OCI-LY3 (cell line): ENCODE results near the gene APPL2.

Experiments used
- H2AFZ ChIP-seq: fragments of 200-600, 300-600 bp; shearing (Covaris generic); 2 replicates; pipeline ENCODE4 v1.6.0; 2014; ENCODE audit warnings: antibody characterized with exemption, low read depth, low read length
- H3K27ac ChIP-seq: fragments of 200-600, 300-600 bp; sonication (generic); 2 replicates; pipeline ENCODE4 v1.5.1; 2014; ENCODE audit warnings: mild to moderate bottlenecking, low read length, moderate library complexity, mixed read lengths
- H3K27me3 ChIP-seq: fragments of 200-600, 300-600 bp; sonication (generic); 2 replicates; pipeline ENCODE4 v1.6.1; 2014; ENCODE audit warnings: low read depth, low read length, mixed read lengths
- H3K36me3 ChIP-seq: fragments of 200-600, 300-600 bp; sonication (generic); replicated peaks from 2 replicates; pipeline ENCODE3; 2014; ENCODE audit warnings: low read depth, low read length, mixed read lengths
- H3K4me1 ChIP-seq: fragments of 300-600, 200-600 bp; sonication (generic); 2 replicates; pipeline ENCODE4 v1.6.1; 2014; ENCODE audit warnings: low read length, mixed read lengths
- H3K4me2 ChIP-seq: fragments of 200-600, 300-600 bp; sonication (generic); 2 replicates; pipeline ENCODE4 v1.6.1; 2014; ENCODE audit warnings: low read length, mixed read lengths
- H3K4me3 ChIP-seq: fragments of 300-600, 200-600 bp; sonication (generic); 2 replicates; pipeline ENCODE4 v1.5.1; 2014; ENCODE audit warnings: antibody characterized with exemption, mild to moderate bottlenecking, low read length, moderate library complexity
- H3K79me2 ChIP-seq: fragments of 300-600, 200-600 bp; shearing (Covaris generic); 2 replicates; pipeline ENCODE4 v1.6.1; 2014; ENCODE audit warnings: mild to moderate bottlenecking, low read length, mixed read lengths
- H3K9ac ChIP-seq: fragments of 300-600, 200-600 bp; shearing (Covaris generic); 2 replicates; pipeline ENCODE4 v1.6.0; 2014; ENCODE audit warnings: mild to moderate bottlenecking, low read length, moderate library complexity
- H3K9me3 ChIP-seq: fragments of 200-600, 300-600 bp; shearing (Covaris generic); 2 replicates; pipeline ENCODE4 v1.6.1; 2014; ENCODE audit warnings: low read length, mixed read lengths; ENCODE audit not compliant: insufficient read depth
- H4K20me1 ChIP-seq: fragments of 200-600, 300-600 bp; sonication (generic); 2 replicates; pipeline ENCODE4 v1.6.1; 2016; ENCODE audit warnings: low read length, mixed read lengths; ENCODE audit not compliant: insufficient read depth
- CTCF ChIP-seq: fragments of 200-600, 300-600 bp; sonication (generic); IDR thresholded peaks from 2 replicates; pipeline ENCODE4 v1.5.1; 2014; ENCODE audit warnings: antibody characterized with exemption, low read length, low read depth
- EZH2phosphoT487 ChIP-seq: fragments of 200-600 bp; shearing (Covaris generic); IDR thresholded peaks from 2 replicates; pipeline ENCODE4 v1.6.1; 2018; ENCODE audit warnings: antibody characterized with exemption, mixed run types, low read depth

APPL2 gene

GRCh38 chr12:105223352-105223845 lies 12.6 kb downstream of the APPL2 start:
- no peak overlapping the region for H3K9ac ChIP-seq
- H3K4me3 ChIP-seq, result no peak overlapping the region
- TF ChIP-seq EZH2phosphoT487 (no peak), CTCF (no peak)
- no peaks in the 10 kb centered on the region for H4K20me1 ChIP-seq
- no peak overlapping the region for H3K27ac ChIP-seq
- H3K9me3 ChIP-seq, result no peaks in the 10 kb centered on the region
- H3K27me3 ChIP-seq, result no peaks in the 10 kb centered on the region
- H2AFZ ChIP-seq, result no peak overlapping the region
- H3K4me1 ChIP-seq, result no peaks in the 10 kb centered on the region
- no peaks in the 10 kb centered on the region for H3K79me2 ChIP-seq
- H3K4me2 ChIP-seq, result no peak overlapping the region
- no peaks in the 10 kb centered on the region for H3K36me3 ChIP-seq

- no peaks in the 10 kb centered on the region for H3K9me3 ChIP-seq
- no peak overlapping the region for H3K9ac ChIP-seq
- no peaks in the 10 kb centered on the region for H3K79me2 ChIP-seq
- no peak overlapping the region for H3K27ac ChIP-seq
- H3K36me3 ChIP-seq, result no peaks in the 10 kb centered on the region
- no peak overlapping the region for H3K4me2 ChIP-seq
- H3K27me3 ChIP-seq, result no peaks in the 10 kb centered on the region
- H3K4me1 ChIP-seq, result no peaks in the 10 kb centered on the region
- H4K20me1 ChIP-seq, result no peaks in the 10 kb centered on the region
- no peak for TF ChIP-seq EZH2phosphoT487
- TF ChIP-seq CTCF, result no peak
- no peak overlapping the region for H2AFZ ChIP-seq
- H3K4me3 ChIP-seq, result no peak overlapping the region
These were observed 13.1 kb downstream of the APPL2 start for GRCh38 chr12:105222726-105223351.

GRCh38 chr12:105222284-105222655 lies 13.7 kb downstream of the APPL2 start:
- no peak overlapping the region for H3K4me2 ChIP-seq
- H3K27ac ChIP-seq, result no peak overlapping the region
- H4K20me1 ChIP-seq, result no peaks in the 10 kb centered on the region
- H3K4me1 ChIP-seq, result no peaks in the 10 kb centered on the region
- H2AFZ ChIP-seq, result no peak overlapping the region
- H3K36me3 ChIP-seq, result no peaks in the 10 kb centered on the region
- no peak overlapping the region for H3K4me3 ChIP-seq
- no peak overlapping the region for H3K9ac ChIP-seq
- no peaks in the 10 kb centered on the region for H3K79me2 ChIP-seq
- no peaks in the 10 kb centered on the region for H3K27me3 ChIP-seq
- TF ChIP-seq EZH2phosphoT487, result no peak
- H3K9me3 ChIP-seq, result no peaks in the 10 kb centered on the region

GRCh38 chr12:105221583-105222283 lies 14.2 kb downstream of the APPL2 start:
- H4K20me1 ChIP-seq, result no peaks in the 10 kb centered on the region
- no peak overlapping the region for H2AFZ ChIP-seq
- no peaks in the 10 kb centered on the region for H3K36me3 ChIP-seq

More at GRCh38 chr12:105221583-105222283, 14.2 kb downstream of the APPL2 start:
- no peak overlapping the region for H3K4me3 ChIP-seq
- no peak overlapping the region for H3K9ac ChIP-seq
- no peaks in the 10 kb centered on the region for H3K4me1 ChIP-seq
- H3K27ac ChIP-seq, result no peak overlapping the region
- no peaks in the 10 kb centered on the region for H3K9me3 ChIP-seq
- H3K79me2 ChIP-seq, result no peaks in the 10 kb centered on the region
- TF ChIP-seq CTCF (no peak), EZH2phosphoT487 (no peak)
- H3K4me2 ChIP-seq, result no peak overlapping the region
- H3K27me3 ChIP-seq, result no peaks in the 10 kb centered on the region
